Stomach (tissue), 4 donors: ENCODE data around the gene WNT9B.

Source experiments
- EP300 ChIP-seq: sonication (generic); formaldehyde crosslinking; IDR thresholded peaks from one replicate; pipeline ENCODE4 v1.6.1; 2017; ENCODE audit warnings: antibody characterized with exemption
- POLR2A ChIP-seq, 4 donors: fragments of 450-650 bp; IDR thresholded peaks; one replicate each; pipeline ENCODE4 v1.6.1; 2016; ENCODE audit warnings: antibody characterized with exemption in 4 of 4, control low read depth in 2 of 4, mild to moderate bottlenecking in 1 of 4, moderate library complexity in 1 of 4

GRCh38 chr17:46885415-46886309 is 34.3 kb downstream of the WNT9B start:
- no peak for TF ChIP-seq EP300
- no peak for TF ChIP-seq POLR2A (IDR thresholded peaks at IDR 0.05)
